GM12892 (cell line): ENCODE data around the gene P2RX2.

Source experiments
- DNase-seq: peaks from one replicate; pipeline ENCODE4 v3.0.0; 2011; ENCODE audit not compliant: insufficient read length
- FAIRE-seq: peaks from 2 replicates; lab custom pipeline; 2011; peaks lifted over from hg19 to GRCh38; lab: Jason Lieb, UNC
- POLR2A ChIP-seq: IDR thresholded peaks from 2 replicates; pipeline ENCODE4 v1.6.1; 2011; ENCODE audit warnings: low read depth, low read length, control low read depth
- POLR2AphosphoS5 ChIP-seq: IDR thresholded peaks from 2 replicates; pipeline ENCODE4 v1.6.1; 2011; ENCODE audit warnings: low read depth, low read length, control low read depth
- TAF1 ChIP-seq: IDR thresholded peaks from 2 replicates; pipeline ENCODE4 v1.6.1; 2011; ENCODE audit warnings: low read depth, mild to moderate bottlenecking, control low read depth, low read length, borderline replicate concordance

The P2RX2 gene

GRCh38 chr12:132608231-132609171 is 10.1 kb upstream of the P2RX2 start:
- TF ChIP-seq TAF1 (no peak), POLR2A (no peak), POLR2AphosphoS5 (no peak)
- FAIRE-seq (no peak), DNase-seq (no peak)

- TF ChIP-seq POLR2AphosphoS5 (no peak), POLR2A (no peak), TAF1 (no peak)
- no peak for FAIRE-seq
- no peak for DNase-seq
Observed at GRCh38 chr12:132610051-132610759, 8.4 kb upstream of the P2RX2 start, which contains the start of gene LRCOL1. LRCOL1 (minus strand) TSS chr12:132610582; CDS start chr12:132606251, 4,331 bp downstream.

GRCh38 chr12:132610866-132611602 is 7.5 kb upstream of the P2RX2 start:
- no peak for FAIRE-seq
- TF ChIP-seq POLR2AphosphoS5 (no peak), TAF1 (no peak), POLR2A (no peak)
- no peak for DNase-seq

GRCh38 chr12:132611620-132612019 is 7.0 kb upstream of the P2RX2 start:
- DNase-seq (no peak), FAIRE-seq (no peak)
- TF ChIP-seq POLR2AphosphoS5 (no peak), TAF1 (no peak), POLR2A (no peak)

- FAIRE-seq: no peak
Observed at GRCh38 chr12:132614029-132614428, 4.5 kb upstream of the P2RX2 start.

GRCh38 chr12:132614861-132615578 is 3.6 kb upstream of the P2RX2 start:
- no peak for TF ChIP-seq TAF1
- no peak for TF ChIP-seq POLR2AphosphoS5
- no peak for TF ChIP-seq POLR2A
- DNase-seq (peak; percentile 70), FAIRE-seq (peak; percentile 51)

More at GRCh38 chr12:132614029-132614428, 4.5 kb upstream of the P2RX2 start:
- no peak for DNase-seq
- TF ChIP-seq POLR2AphosphoS5 (no peak), TAF1 (no peak), POLR2A (no peak)

GRCh38 chr12:132615579-132616038 is 3.0 kb upstream of the P2RX2 start:
- TF ChIP-seq TAF1 (no peak), POLR2AphosphoS5 (no peak), POLR2A (no peak)
- no peak for FAIRE-seq

GRCh38 chr12:132617135-132617701 is 1.4 kb upstream of the P2RX2 start:
- no peak for DNase-seq
- no peak for FAIRE-seq
- TF ChIP-seq POLR2A: no peak
- no peak for TF ChIP-seq POLR2AphosphoS5
- TF ChIP-seq TAF1: no peak

More at GRCh38 chr12:132615579-132616038, 3.0 kb upstream of the P2RX2 start:
- DNase-seq: no peak

- DNase-seq (no peak), FAIRE-seq (no peak)
- TF ChIP-seq TAF1: no peak
- no peak for TF ChIP-seq POLR2A
- no peak for TF ChIP-seq POLR2AphosphoS5
Observed at GRCh38 chr12:132617822-132618682, 524 bp upstream of the P2RX2 start.

GRCh38 chr12:132619071-132619385 is 452 bp downstream of the P2RX2 start:
- DNase-seq: no peak
- TF ChIP-seq POLR2AphosphoS5: no peak
- TF ChIP-seq POLR2A: no peak
- TF ChIP-seq TAF1: no peak
- FAIRE-seq: no peak
